CD4-positive, alpha-beta T cell (primary cell): ENCODE measurements around the gene RAPGEF1. TPM values are rescaled to one million over a fixed set of nuclear protein-coding genes. Genes with fewer than 3 reads are reported as not detected.

Experiments
- ATAC-seq: fragments of 200-7000 bp; cut with Tn5 transposase; one replicate; pipeline ENCODE4 v1.10.0; 2022; ENCODE audit warnings: mild to moderate bottlenecking; ENCODE audit not compliant: poor library complexity
- CTCF ChIA-PET: fragments of 350-600 bp; sonication (Branson Sonifier 250); formaldehyde crosslinking; loops from one replicate; lab custom pipeline; 2021; ENCODE audit warnings: antibody characterized with exemption, inconsistent platforms; lab: Charles Lee
- POLR2A ChIA-PET: fragments of 350-600 bp; sonication (Branson Sonifier 250); formaldehyde crosslinking; loops from one replicate; lab custom pipeline; 2021; ENCODE audit warnings: antibody characterized with exemption, inconsistent platforms; lab: Charles Lee
- DNase-seq, 14 experiments: peaks; one replicate each; pipeline ENCODE4 v3.0.0-alpha.2; 2013 to 2020; ENCODE audit warnings: mixed read lengths in 2 of 14
- H3K27ac ChIP-seq, 2 donors: one replicate each; pipeline versions ENCODE4 v1.5.1 to v1.7.0; 2013; ENCODE audit warnings: low read length in 2 of 2, low read depth in 1 of 2, mild to moderate bottlenecking in 1 of 2
- H3K27me3 ChIP-seq, 2 experiments: 1 replicate in 1 of 2; 2 replicates in 1 of 2; pipeline versions ENCODE4 v1.6.1 to v1.7.0; 2013; ENCODE audit warnings: low read length in 2 of 2, control low read depth in 1 of 2, mild to moderate bottlenecking in 1 of 2, moderate library complexity in 1 of 2; ENCODE audit not compliant: insufficient read depth in 2 of 2, control insufficient read depth in 1 of 2
- H3K36me3 ChIP-seq: one replicate; pipeline ENCODE4 v1.6.1; 2013; ENCODE audit warnings: low read length, control low read depth; ENCODE audit not compliant: insufficient read depth
- H3K4me1 ChIP-seq: one replicate; pipeline ENCODE4 v1.6.1; 2013; ENCODE audit warnings: low read length, control low read depth; ENCODE audit not compliant: insufficient read depth
- H3K4me3 ChIP-seq: one replicate; pipeline ENCODE4 v1.5.1; 2013; ENCODE audit warnings: mild to moderate bottlenecking, low read length, moderate library complexity
- H3K9me3 ChIP-seq, 2 experiments: 1 replicate in 1 of 2; 2 replicates in 1 of 2; pipeline versions ENCODE4 v1.6.1 to v1.7.0; 2013; ENCODE audit warnings: low read length in 2 of 2, mild to moderate bottlenecking in 2 of 2, control low read depth in 1 of 2, moderate library complexity in 1 of 2; ENCODE audit not compliant: control insufficient read depth in 1 of 2, insufficient read depth in 1 of 2
- H3K27ac Mint-ChIP-seq: one replicate; pipeline ENCODE4 v1.8.0; 2020; ENCODE audit warnings: mixed read lengths
- H3K27me3 Mint-ChIP-seq: one replicate; pipeline ENCODE4 v1.8.0; 2021; ENCODE audit warnings: mixed read lengths
- H3K36me3 Mint-ChIP-seq: one replicate; pipeline ENCODE4 v1.8.0; 2021; ENCODE audit warnings: low read depth, mixed read lengths
- H3K4me1 Mint-ChIP-seq: one replicate; pipeline ENCODE4 v1.8.0; 2021; ENCODE audit warnings: low read depth, mixed read lengths
- H3K4me3 Mint-ChIP-seq: one replicate; pipeline ENCODE4 v1.8.0; 2020; ENCODE audit warnings: mild to moderate bottlenecking, mixed read lengths
- H3K9me3 Mint-ChIP-seq: one replicate; pipeline ENCODE4 v1.8.0; 2020; ENCODE audit warnings: mixed read lengths
- intact Hi-C, 2 experiments: fragments of 100-400 bp; cut with DNase I in 1 of 2; cut with micrococcal nuclease in 1 of 2; formaldehyde crosslinking; loops; one replicate each; pipeline versions ENCODE4 v1.15.1 to v1.9.0; 2023 to 2025; cut with DNase I, micrococcal nuclease
- total RNA-seq, 174 experiments: library from RNA in 2 of 174; stranded (reverse) in 2 of 174; gene quantifications; one replicate each; pipeline ENCODE4 v1.2.3 and lab custom pipeline; 2021 to 2026
- TF ChIP-seq, protein P1 (sequence below): fragments of 200-600 bp; IDR thresholded peaks from one replicate; pipeline ENCODE4 v1.8.0; 2022; ENCODE audit warnings: antibody characterized with exemption, mild to moderate bottlenecking

RAPGEF1 gene
- total RNA-seq, 2 experiments from 2014 or later, result 130 to 134 TPM

DNA sequence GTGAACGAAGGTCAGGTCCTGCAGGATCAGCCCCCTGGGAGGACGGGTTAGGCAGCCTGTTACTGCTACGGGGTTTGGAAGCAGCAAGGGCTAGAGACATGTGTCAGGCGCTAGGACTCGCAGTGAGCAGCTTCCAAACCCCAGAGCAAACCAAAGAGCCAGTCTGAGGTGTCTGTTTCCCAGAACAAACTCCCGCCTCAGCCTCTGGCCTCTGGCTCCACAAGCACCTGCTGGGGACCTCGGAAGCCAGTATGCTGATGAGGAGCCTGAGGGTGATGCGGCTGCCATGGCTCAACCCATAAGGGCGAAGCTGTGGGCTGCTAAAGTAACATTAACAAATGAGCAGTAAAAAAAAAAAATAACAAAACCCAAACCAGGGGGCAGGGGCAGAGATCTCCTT, 159.5 kb downstream of the RAPGEF1 start:
- H3K27me3 Mint-ChIP-seq, result no peaks in the 10 kb centered on the region
- peaks cover 60% of the 10 kb centered on the region for H3K4me1 ChIP-seq
- no peak for ATAC-seq
- H3K4me1 Mint-ChIP-seq, result peaks cover 37% of the 10 kb centered on the region
- no peaks in the 10 kb centered on the region for H3K27me3 ChIP-seq
- intact Hi-C loops, result no loop called here
- H3K36me3 Mint-ChIP-seq, result peaks cover 73% of the 10 kb centered on the region
- no peak for DNase-seq
- TF ChIP-seq, protein P1, sequence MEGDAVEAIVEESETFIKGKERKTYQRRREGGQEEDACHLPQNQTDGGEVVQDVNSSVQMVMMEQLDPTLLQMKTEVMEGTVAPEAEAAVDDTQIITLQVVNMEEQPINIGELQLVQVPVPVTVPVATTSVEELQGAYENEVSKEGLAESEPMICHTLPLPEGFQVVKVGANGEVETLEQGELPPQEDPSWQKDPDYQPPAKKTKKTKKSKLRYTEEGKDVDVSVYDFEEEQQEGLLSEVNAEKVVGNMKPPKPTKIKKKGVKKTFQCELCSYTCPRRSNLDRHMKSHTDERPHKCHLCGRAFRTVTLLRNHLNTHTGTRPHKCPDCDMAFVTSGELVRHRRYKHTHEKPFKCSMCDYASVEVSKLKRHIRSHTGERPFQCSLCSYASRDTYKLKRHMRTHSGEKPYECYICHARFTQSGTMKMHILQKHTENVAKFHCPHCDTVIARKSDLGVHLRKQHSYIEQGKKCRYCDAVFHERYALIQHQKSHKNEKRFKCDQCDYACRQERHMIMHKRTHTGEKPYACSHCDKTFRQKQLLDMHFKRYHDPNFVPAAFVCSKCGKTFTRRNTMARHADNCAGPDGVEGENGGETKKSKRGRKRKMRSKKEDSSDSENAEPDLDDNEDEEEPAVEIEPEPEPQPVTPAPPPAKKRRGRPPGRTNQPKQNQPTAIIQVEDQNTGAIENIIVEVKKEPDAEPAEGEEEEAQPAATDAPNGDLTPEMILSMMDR, result no peak
- H3K27ac ChIP-seq, result no peak overlapping the region
- peak overlapping the region; percentile 36 for H3K27ac Mint-ChIP-seq
- no peak overlapping the region for H3K4me3 Mint-ChIP-seq
- no peak overlapping the region for H3K4me3 ChIP-seq
- no peaks in the 10 kb centered on the region for H3K9me3 Mint-ChIP-seq
- H3K36me3 ChIP-seq, result peaks cover 73% of the 10 kb centered on the region
- no peaks in the 10 kb centered on the region for H3K9me3 ChIP-seq
- ChIA-PET POLR2A (no interaction called here), CTCF (no interaction called here)

- POLR2A ChIA-PET, result interaction anchor here (0.9 kb wide), 1 partner anchor 164 kb away, joined by 3 read pairs; no protein-coding TSS in a partner anchor
- ATAC-seq (no peak), DNase-seq (no peak)
- Histone ChIP-seq H3K9me3 (no peaks in the 10 kb centered on the region), H3K36me3 (peaks cover 72% of the 10 kb centered on the region), H3K27ac (peak overlapping the region; percentile 62 to 72), H3K27me3 (no peaks in the 10 kb centered on the region), H3K4me1 (peaks cover 55% of the 10 kb centered on the region), H3K4me3 (no peak overlapping the region)
- no peaks in the 10 kb centered on the region for H3K9me3 Mint-ChIP-seq
- peaks cover 31% of the 10 kb centered on the region for H3K4me1 Mint-ChIP-seq
- H3K4me3 Mint-ChIP-seq, result no peak overlapping the region
- peaks cover 68% of the 10 kb centered on the region for H3K36me3 Mint-ChIP-seq
- H3K27me3 Mint-ChIP-seq, result no peaks in the 10 kb centered on the region
- intact Hi-C loops, result no loop called here
- peak overlapping the region; percentile 94 for H3K27ac Mint-ChIP-seq
- TF ChIP-seq, protein P1, result no peak
- CTCF ChIA-PET, result interaction anchor here (1.1 to 1.4 kb wide), 2 partner anchors 12 to 230 kb away, joined by 3 read pairs; no protein-coding TSS in a partner anchor
These were observed 160.1 kb downstream of the RAPGEF1 start for GRCh38 chr9:131579789-131580211.

DNA sequence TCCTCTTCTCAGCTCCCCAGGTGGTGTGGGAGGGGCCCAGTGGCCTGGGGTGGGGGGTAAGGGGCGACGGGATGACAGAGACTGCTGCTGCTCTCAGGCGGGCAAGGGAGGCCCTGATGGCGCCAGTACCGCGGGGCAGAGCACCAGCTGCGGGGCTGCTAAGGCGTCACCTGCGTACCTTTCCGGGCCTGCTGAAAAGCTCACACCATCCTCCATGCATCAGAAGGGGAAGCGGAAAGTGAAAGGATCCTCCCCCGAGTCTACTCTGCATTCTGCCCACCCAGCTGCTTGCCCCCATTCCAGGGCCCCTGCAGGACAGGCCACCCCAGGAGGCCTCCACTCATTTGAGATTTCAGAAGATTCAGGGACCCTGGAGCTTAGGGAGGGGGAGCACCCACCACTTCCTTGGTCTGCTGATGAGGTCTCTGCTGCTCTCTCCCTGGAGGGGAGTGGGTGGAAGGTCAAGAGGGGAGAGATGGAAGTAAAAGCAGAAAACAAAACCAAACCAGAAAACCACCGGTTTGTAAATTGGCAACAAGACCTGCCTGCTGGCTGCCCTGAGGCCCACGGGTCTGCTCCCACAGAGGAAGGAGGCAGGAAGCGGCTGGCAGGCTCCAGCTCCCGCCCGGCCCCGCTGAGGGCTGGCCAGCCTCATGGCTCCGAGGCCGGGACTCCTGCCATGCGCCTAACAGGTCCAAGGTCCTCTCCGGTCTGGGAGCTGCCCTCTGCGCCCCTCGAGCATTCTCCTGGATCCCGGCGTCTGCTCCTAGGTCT, 161.0 kb downstream of the RAPGEF1 start:
- Mint-ChIP-seq H3K4me3 (peak overlapping the region; percentile 57), H3K9me3 (no peaks in the 10 kb centered on the region), H3K27me3 (no peaks in the 10 kb centered on the region), H3K4me1 (peaks cover 26% of the 10 kb centered on the region), H3K27ac (peak overlapping the region; percentile 94), H3K36me3 (peaks cover 63% of the 10 kb centered on the region)
- Histone ChIP-seq H3K9me3 (no peaks in the 10 kb centered on the region), H3K27ac (peak overlapping the region; percentile 62 to 72), H3K4me3 (peak overlapping the region; percentile 8), H3K4me1 (peaks cover 46% of the 10 kb centered on the region), H3K27me3 (no peaks in the 10 kb centered on the region), H3K36me3 (peaks cover 63% of the 10 kb centered on the region)
- POLR2A ChIA-PET, result interaction anchor here (0.9 to 1.3 kb wide), 5 partner anchors 12 to 166 kb away, joined by 3 to 7 read pairs (median 3); no protein-coding TSS in a partner anchor
- peak; percentile 94 for ATAC-seq
- CTCF ChIA-PET, result interaction anchor here (1.1 to 1.4 kb wide), 2 partner anchors 12 to 229 kb away, joined by 3 read pairs; no protein-coding TSS in a partner anchor
- peak; percentile 35 to 82 (median 51) for DNase-seq
- TF ChIP-seq, protein P1, result no peak
- intact Hi-C loops, result no loop called here
